Mucosa of descending colon (tissue), 3 donors: Measurements from ENCODE around the gene IL1A. TPM values are rescaled to one million over a fixed set of nuclear protein-coding genes. Genes with fewer than 3 reads are reported as not detected.
A peak's percentile ranks its signal among the peaks of the same experiment; 100 is the strongest.

Source experiments
- ATAC-seq: fragments of 200-7000 bp; cut with Tn5 transposase; one replicate; pipeline ENCODE4 v1.9.1; 2020; ENCODE audit warnings: mild to moderate bottlenecking, moderate library complexity
- DNase-seq, 3 donors: peaks; one replicate each; pipeline ENCODE4 v3.0.0-alpha.2; 2020
- H3K36me3 ChIP-seq: fragments of 200-600 bp; one replicate; pipeline ENCODE4 v1.8.0; 2021; ENCODE audit warnings: low read depth, mild to moderate bottlenecking
- H3K4me1 ChIP-seq: fragments of 200-600 bp; one replicate; pipeline ENCODE4 v1.8.0; 2021; ENCODE audit warnings: low read depth, mild to moderate bottlenecking
- H3K4me3 ChIP-seq: fragments of 200-600 bp; one replicate; pipeline ENCODE4 v1.8.0; 2021; ENCODE audit warnings: mild to moderate bottlenecking
- H3K9me3 ChIP-seq: fragments of 200-600 bp; one replicate; pipeline ENCODE4 v1.8.0; 2021; ENCODE audit warnings: mild to moderate bottlenecking
- CTCF ChIP-seq: fragments of 200-600 bp; IDR thresholded peaks from one replicate; pipeline ENCODE4 v1.8.0; 2022; ENCODE audit warnings: antibody characterized with exemption, mild to moderate bottlenecking
- intact Hi-C, 2 donors: fragments of 100-400 bp; cut with DNase I in 1 of 2; cut with micrococcal nuclease in 1 of 2; formaldehyde crosslinking; loops; one replicate each; pipeline versions ENCODE4 v1.11.0 to v1.11.1; 2022; cut with DNase I, micrococcal nuclease
- total RNA-seq, 3 donors: library from RNA; stranded (reverse); fragmentation: NEBNext Ultra II Directional in 2 of 3; extraction: Animal tissue kit (Norgen Biotek cat#: 25700) in 2 of 3; gene quantifications; one replicate each; pipeline versions ENCODE4 v1.2.1 to v1.2.4, GENCODE V29; 2021 to 2023
- donor health status: DM: no; HTN: no; CAD: no; lungs with moderate emphysema.
- donor health status: DM: no; HTN: no; CAD: no.
- donor health status: DM: no; HTN: yes; CAD: no.

The IL1A gene
- total RNA-seq, 3 donors from 2014 or later: not detected

DNA sequence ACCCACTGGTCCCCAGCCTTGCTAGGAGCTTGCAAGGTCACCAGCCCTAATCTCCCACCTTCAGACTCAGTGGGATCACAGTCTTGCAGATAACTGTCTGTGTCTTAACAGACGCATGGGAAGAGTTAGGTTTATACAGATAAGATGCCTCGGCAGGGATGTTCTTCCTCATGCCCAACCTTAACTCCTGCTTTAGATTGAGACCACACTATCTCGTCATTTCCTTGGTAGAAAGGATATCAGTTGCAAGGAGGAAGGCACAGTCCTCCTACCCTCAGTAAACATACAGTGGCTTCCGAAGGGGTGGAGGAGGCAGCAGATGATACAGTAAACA lies 56.3 kb downstream of the IL1A start:
- no peak for DNase-seq
- no peak for ATAC-seq
- H3K9me3 ChIP-seq: no peaks in the 10 kb centered on the region
- no peaks in the 10 kb centered on the region for H3K4me1 ChIP-seq
- H3K4me3 ChIP-seq: no peak overlapping the region
- TF ChIP-seq CTCF: no peak
- intact Hi-C loops: loop anchor here (5.0 to 10.0 kb wide), 2 partner anchors 103 to 131 kb away; no protein-coding TSS in a partner anchor
- H3K36me3 ChIP-seq: no peaks in the 10 kb centered on the region

DNA sequence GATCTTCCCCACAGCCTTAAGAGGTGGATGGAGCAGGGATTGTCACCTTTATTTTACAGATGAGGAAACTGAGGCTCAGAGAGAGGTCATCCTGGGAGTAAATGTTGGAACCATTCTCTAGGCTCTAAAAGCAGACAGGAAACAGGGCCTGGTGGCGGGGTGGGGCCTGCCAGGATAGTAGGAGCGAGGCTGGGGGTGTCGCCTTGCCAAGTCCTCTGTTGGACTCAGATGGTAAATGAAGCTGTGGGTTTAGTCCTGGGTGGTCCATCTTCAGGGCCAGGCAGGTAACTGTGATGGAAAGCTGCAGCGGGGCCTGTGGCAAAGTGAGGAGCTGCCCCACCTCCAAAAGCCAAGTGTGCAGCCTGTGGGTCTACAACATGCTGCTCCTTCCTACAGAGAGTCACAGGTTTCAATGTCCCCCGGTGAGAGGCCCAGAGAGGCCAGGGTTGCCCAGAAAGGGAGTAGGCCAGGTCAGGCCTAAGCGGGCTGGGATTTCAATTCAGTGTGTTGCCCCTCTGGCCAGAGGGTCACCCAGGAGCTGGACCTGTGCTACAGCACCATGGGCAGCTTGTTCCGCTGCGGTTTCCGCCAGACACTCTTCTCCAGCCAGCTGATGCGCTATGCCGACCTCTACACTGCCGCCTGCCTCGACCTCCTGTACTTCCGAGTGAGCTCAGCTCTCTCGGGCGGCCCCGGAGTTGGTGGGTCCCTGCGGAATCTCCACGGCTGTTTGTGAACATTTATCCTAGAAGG lies 56.8 kb downstream of the IL1A start:
- no peak for TF ChIP-seq CTCF
- intact Hi-C loops: loop anchor here (5.0 to 10.0 kb wide), 2 partner anchors 103 to 130 kb away; no protein-coding TSS in a partner anchor
- no peaks in the 10 kb centered on the region for H3K36me3 ChIP-seq
- H3K4me1 ChIP-seq: no peaks in the 10 kb centered on the region
- ATAC-seq: no peak
- no peak overlapping the region for H3K4me3 ChIP-seq
- H3K9me3 ChIP-seq: no peaks in the 10 kb centered on the region
- no peak for DNase-seq

GRCh38 chr2:112726487-112727190 lies 57.7 kb downstream of the IL1A start:
- Histone ChIP-seq H3K4me1 (no peaks in the 10 kb centered on the region), H3K36me3 (no peaks in the 10 kb centered on the region), H3K9me3 (no peaks in the 10 kb centered on the region), H3K4me3 (no peak overlapping the region)
- ATAC-seq: peak; percentile 97
- peak; percentile 95 for TF ChIP-seq CTCF
- intact Hi-C loops: loop anchor here (5.0 to 10.0 kb wide), 2 partner anchors 102 to 129 kb away; no protein-coding TSS in a partner anchor
- DNase-seq: peak; percentile 92 to 93 (median 93)

GRCh38 chr2:112725545-112726457 lies 58.5 kb downstream of the IL1A start:
- H3K4me3 ChIP-seq: no peak overlapping the region

More at GRCh38 chr2:112725545-112726457, 58.5 kb downstream of the IL1A start:
- ATAC-seq (peak; percentile 4), DNase-seq (no peak)
- H3K36me3 ChIP-seq: no peaks in the 10 kb centered on the region
- TF ChIP-seq CTCF: no peak
- H3K4me1 ChIP-seq: no peaks in the 10 kb centered on the region
- H3K9me3 ChIP-seq: no peaks in the 10 kb centered on the region
- intact Hi-C loops: loop anchor here (5.0 to 10.0 kb wide), 2 partner anchors 101 to 128 kb away; no protein-coding TSS in a partner anchor
